SK-N-SH (cell line): ENCODE results near the gene PLEKHG5.

ENCODE experiments used
- ELF1 ChIP-seq: IDR thresholded peaks from 2 replicates; pipeline ENCODE4 v1.4.0; 2012
- SIN3A ChIP-seq: IDR thresholded peaks from 2 replicates; pipeline ENCODE4 v1.6.1; 2012; ENCODE audit warnings: low read depth, mild to moderate bottlenecking, low read length, moderate library complexity, borderline replicate concordance
- TF ChIP-seq, protein P1 (sequence below): fragments of 200-600 bp; sonication (generic); IDR thresholded peaks from 2 replicates; pipeline ENCODE4 v1.6.1; 2017; ENCODE audit warnings: antibody characterized with exemption, mild to moderate bottlenecking, moderate library complexity
- TF ChIP-seq, protein P2 (sequence below): fragments of 150-350 bp; IDR thresholded peaks from 2 replicates; pipeline ENCODE4 v1.6.1; 2017; ENCODE audit warnings: antibody characterized with exemption, low read length, low read depth, borderline replicate concordance

DNA sequence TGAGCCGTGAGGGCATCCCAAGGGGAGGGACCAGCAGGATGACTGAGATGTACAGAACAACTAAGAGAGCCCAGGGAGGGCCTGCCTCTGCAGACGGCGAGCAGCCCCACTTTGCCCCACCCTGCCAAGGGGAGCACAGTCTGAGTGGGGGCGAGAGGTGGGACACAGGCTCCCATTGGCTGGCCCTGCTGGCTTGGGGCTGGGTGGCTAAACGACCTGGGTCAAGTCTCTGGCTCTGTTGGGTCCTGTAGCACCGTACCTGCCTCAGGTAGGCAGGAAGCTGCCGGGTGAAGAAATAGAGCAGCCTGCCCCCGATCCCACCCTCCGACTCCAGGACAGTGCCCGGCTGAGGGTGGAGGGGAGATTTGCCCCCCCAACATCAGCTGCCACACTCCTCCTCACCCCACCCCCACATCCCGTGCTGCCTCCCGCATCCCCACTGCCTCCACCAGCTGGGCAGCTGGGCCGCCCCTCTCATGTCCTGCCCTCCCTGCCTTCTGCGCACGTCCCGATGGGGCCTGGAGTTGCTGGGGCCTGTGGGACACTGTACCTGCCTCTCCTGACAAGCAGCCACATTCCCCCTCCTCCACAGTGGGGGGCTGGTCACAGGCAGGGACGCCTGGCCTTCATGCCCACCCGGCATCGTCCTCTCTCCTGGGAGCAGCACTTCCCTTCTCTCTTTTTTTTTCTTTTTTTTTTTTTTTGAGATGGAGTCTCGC, 12.6 kb upstream of the PLEKHG5 start:
- TF ChIP-seq, protein P1, sequence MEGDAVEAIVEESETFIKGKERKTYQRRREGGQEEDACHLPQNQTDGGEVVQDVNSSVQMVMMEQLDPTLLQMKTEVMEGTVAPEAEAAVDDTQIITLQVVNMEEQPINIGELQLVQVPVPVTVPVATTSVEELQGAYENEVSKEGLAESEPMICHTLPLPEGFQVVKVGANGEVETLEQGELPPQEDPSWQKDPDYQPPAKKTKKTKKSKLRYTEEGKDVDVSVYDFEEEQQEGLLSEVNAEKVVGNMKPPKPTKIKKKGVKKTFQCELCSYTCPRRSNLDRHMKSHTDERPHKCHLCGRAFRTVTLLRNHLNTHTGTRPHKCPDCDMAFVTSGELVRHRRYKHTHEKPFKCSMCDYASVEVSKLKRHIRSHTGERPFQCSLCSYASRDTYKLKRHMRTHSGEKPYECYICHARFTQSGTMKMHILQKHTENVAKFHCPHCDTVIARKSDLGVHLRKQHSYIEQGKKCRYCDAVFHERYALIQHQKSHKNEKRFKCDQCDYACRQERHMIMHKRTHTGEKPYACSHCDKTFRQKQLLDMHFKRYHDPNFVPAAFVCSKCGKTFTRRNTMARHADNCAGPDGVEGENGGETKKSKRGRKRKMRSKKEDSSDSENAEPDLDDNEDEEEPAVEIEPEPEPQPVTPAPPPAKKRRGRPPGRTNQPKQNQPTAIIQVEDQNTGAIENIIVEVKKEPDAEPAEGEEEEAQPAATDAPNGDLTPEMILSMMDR = no peak
- TF ChIP-seq ELF1 (no peak), SIN3A (no peak)
- TF ChIP-seq, protein P2, sequence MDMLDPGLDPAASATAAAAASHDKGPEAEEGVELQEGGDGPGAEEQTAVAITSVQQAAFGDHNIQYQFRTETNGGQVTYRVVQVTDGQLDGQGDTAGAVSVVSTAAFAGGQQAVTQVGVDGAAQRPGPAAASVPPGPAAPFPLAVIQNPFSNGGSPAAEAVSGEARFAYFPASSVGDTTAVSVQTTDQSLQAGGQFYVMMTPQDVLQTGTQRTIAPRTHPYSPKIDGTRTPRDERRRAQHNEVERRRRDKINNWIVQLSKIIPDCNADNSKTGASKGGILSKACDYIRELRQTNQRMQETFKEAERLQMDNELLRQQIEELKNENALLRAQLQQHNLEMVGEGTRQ = no peak
